Measurements from ENCODE around the gene NIPBL. TPM values are rescaled to one million over a fixed set of nuclear protein-coding genes. Genes with fewer than 3 reads are reported as not detected.

Gene NIPBL
- polyA plus RNA-seq, 1 of the 3 experiments (the other 2 are of a cell fraction) = 5.2 TPM

DNA sequence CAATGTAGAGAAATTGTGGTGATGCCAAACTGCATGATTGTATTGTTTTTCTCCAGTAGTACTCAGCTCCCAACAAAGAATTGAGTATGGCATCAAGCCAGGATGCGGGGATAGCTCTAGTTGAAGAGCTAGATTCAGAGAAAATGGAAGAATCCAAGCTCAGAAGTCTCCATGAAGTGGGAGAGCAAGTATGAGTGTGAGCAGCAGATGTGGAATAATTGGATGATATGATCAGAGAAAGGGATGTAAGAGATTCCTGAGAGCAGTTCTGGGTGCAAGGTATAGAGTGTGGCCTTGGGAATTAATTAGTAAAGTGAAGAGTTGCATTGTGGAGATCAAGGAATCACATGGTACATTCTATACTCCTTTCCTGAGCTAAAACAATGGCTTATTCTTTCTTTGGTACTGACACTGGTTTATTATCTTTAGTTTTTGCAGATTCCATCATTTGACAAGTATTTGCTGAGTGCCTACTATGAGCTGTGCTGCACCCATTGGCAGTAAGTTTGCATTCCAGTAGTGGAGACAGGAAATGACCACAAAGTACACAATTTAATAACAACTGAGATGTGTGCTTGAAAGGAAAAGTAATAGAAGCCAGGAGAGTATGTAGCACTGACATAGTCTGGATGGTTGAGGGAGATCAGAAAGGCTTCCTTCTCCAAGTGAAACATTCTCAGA, 195.5 kb downstream of the NIPBL start:
- Histone ChIP-seq H3K36me3 (replicated peaks in 1 of 2; ENCODE audit: control insufficient read depth in 1 of 2, insufficient read depth in 2 of 2, low read length in 1 of 2) (peaks cover 3 to 8% of the 10 kb centered on the region in 2 experiments), H2AFZ (ENCODE audit: low read depth) (peak overlapping the region; percentile 31; the same call in 1 of the 2 replicates), H3K27ac (ENCODE audit: low read depth in 2 of 2, low read length in 1 of 2) (peak overlapping the region in 1 of 2 experiments; percentile 80; a peak in 2 of 4 replicates), H3K9me2 (no peaks in the 10 kb centered on the region), H3K9ac (peak overlapping the region; percentile 46), H3K9me3 (no peaks in the 10 kb centered on the region), H4K20me1 (ENCODE audit: insufficient read depth) (no peaks in the 10 kb centered on the region), H3K4me2 (peak overlapping the region; percentile 69), H3K27me3 (ENCODE audit: insufficient read depth) (no peaks in the 10 kb centered on the region), H3K4me3 (ENCODE audit: low read depth in 2 of 2, low read length in 1 of 2) (peak overlapping the region in 1 of 2 experiments; percentile 3; a peak in 1 of 4 replicates), H3K79me2 (ENCODE audit: insufficient read depth) (no peaks in the 10 kb centered on the region), H3F3A (replicated peaks; ENCODE audit: insufficient read depth) (peaks cover 24% of the 10 kb centered on the region), H3K4me1 (ENCODE audit: control insufficient read depth in 1 of 2, insufficient read depth in 2 of 2, low read depth in 1 of 2, low read length in 1 of 2) (peaks cover 0 to 7% of the 10 kb centered on the region in 2 experiments; a peak in 2 of 4 replicates)
- ChIA-PET POLR2A (no interaction called here), CTCF (interaction anchor here (1.1 kb wide), 1 partner anchor 19 kb away, joined by 5 read pairs; no protein-coding TSS in a partner anchor)
- DNase-seq = no peak
- TF ChIP-seq JUND (IDR thresholded peaks at IDR 0.05) (0 out of 2 replicates have a peak, but pooled peaks have one; percentile 7), NFIC (IDR thresholded peaks at IDR 0.05; ENCODE audit: borderline replicate concordance) (peak; percentile 31), FOSL2 (IDR thresholded peaks at IDR 0.05; ENCODE audit: borderline replicate concordance, low read depth) (peak; percentile 23; the same call in 1 of the 2 replicates), EP300 (IDR thresholded peaks at IDR 0.05; ENCODE audit: borderline replicate concordance in 1 of 2, low read depth in 1 of 2, low read length in 1 of 2) (peak in 1 of 2 experiments; percentile 50; a peak in 1 of 4 replicates), USF1 (IDR thresholded peaks at IDR 0.05; ENCODE audit: borderline replicate concordance, low read depth) (no peak), TEAD4 (IDR thresholded peaks at IDR 0.05; ENCODE audit: borderline replicate concordance, insufficient read depth) (peak; percentile 61; the same call in 1 of the 2 replicates), TAF1 (IDR thresholded peaks at IDR 0.05; ENCODE audit: borderline replicate concordance, low read depth, low read length) (no peak)
- TF ChIP-seq, protein P1, sequence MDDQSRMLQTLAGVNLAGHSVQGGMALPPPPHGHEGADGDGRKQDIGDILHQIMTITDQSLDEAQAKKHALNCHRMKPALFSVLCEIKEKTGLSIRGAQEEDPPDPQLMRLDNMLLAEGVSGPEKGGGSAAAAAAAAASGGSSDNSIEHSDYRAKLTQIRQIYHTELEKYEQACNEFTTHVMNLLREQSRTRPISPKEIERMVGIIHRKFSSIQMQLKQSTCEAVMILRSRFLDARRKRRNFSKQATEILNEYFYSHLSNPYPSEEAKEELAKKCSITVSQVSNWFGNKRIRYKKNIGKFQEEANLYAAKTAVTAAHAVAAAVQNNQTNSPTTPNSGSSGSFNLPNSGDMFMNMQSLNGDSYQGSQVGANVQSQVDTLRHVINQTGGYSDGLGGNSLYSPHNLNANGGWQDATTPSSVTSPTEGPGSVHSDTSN (IDR thresholded peaks at IDR 0.05) = peak; percentile 23; the same call in 1 of the 2 replicates
- 54% methylated on average over 1 of the region's 1 CpG for WGBS (ENCODE audit: low lambda C conversion rate)

GRCh38 chr5:37075399-37075950, 198.9 kb downstream of the NIPBL start:
- 93% methylated on average over 3 of the region's 3 CpGs for WGBS (ENCODE audit: low lambda C conversion rate)
- Histone ChIP-seq H3K9me2 (no peaks in the 10 kb centered on the region), H3F3A (replicated peaks; ENCODE audit: insufficient read depth) (peaks cover 24% of the 10 kb centered on the region), H3K9ac (no peak overlapping the region), H4K20me1 (ENCODE audit: insufficient read depth) (no peaks in the 10 kb centered on the region), H2AFZ (ENCODE audit: low read depth) (no peak overlapping the region), H3K4me1 (ENCODE audit: control insufficient read depth in 1 of 2, insufficient read depth in 2 of 2, low read depth in 1 of 2, low read length in 1 of 2) (peaks cover 0 to 7% of the 10 kb centered on the region in 2 experiments; a peak in 2 of 4 replicates), H3K4me2 (no peak overlapping the region), H3K27me3 (ENCODE audit: insufficient read depth) (no peaks in the 10 kb centered on the region), H3K9me3 (no peaks in the 10 kb centered on the region), H3K79me2 (ENCODE audit: insufficient read depth) (no peaks in the 10 kb centered on the region), H3K36me3 (replicated peaks in 1 of 2; ENCODE audit: control insufficient read depth in 1 of 2, insufficient read depth in 2 of 2, low read length in 1 of 2) (peaks cover 4 to 20% of the 10 kb centered on the region in 2 experiments), H3K27ac (ENCODE audit: low read depth in 2 of 2, low read length in 1 of 2) (no peak overlapping the region), H3K4me3 (ENCODE audit: low read depth in 2 of 2, low read length in 1 of 2) (no peak overlapping the region)
- ChIA-PET POLR2A (no interaction called here), CTCF (no interaction called here)
- TF ChIP-seq EZH2phosphoT487 (IDR thresholded peaks at IDR 0.05; ENCODE audit: borderline replicate concordance, low read depth) = no peak
- TF ChIP-seq RXRA (IDR thresholded peaks at IDR 0.05; ENCODE audit: borderline replicate concordance, low read depth) = no peak
- TF ChIP-seq SIN3A (IDR thresholded peaks at IDR 0.05; ENCODE audit: borderline replicate concordance, low read depth, low read length) = no peak
- TF ChIP-seq JUND (IDR thresholded peaks at IDR 0.05) = no peak
- no peak for TF ChIP-seq GABPA (IDR thresholded peaks at IDR 0.05; ENCODE audit: low read depth)
- TF ChIP-seq EP300 (IDR thresholded peaks at IDR 0.05; ENCODE audit: borderline replicate concordance in 1 of 2, low read depth in 1 of 2, low read length in 1 of 2) = no peak
- no peak for TF ChIP-seq USF2 (IDR thresholded peaks at IDR 0.05; ENCODE audit: borderline replicate concordance, low read depth, low read length)
- no peak for TF ChIP-seq FOSL2 (IDR thresholded peaks at IDR 0.05; ENCODE audit: borderline replicate concordance, low read depth)
- TF ChIP-seq, protein P2, sequence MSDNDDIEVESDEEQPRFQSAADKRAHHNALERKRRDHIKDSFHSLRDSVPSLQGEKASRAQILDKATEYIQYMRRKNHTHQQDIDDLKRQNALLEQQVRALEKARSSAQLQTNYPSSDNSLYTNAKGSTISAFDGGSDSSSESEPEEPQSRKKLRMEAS (IDR thresholded peaks at IDR 0.05; ENCODE audit: low read depth) = no peak
- TF ChIP-seq, protein P3, sequence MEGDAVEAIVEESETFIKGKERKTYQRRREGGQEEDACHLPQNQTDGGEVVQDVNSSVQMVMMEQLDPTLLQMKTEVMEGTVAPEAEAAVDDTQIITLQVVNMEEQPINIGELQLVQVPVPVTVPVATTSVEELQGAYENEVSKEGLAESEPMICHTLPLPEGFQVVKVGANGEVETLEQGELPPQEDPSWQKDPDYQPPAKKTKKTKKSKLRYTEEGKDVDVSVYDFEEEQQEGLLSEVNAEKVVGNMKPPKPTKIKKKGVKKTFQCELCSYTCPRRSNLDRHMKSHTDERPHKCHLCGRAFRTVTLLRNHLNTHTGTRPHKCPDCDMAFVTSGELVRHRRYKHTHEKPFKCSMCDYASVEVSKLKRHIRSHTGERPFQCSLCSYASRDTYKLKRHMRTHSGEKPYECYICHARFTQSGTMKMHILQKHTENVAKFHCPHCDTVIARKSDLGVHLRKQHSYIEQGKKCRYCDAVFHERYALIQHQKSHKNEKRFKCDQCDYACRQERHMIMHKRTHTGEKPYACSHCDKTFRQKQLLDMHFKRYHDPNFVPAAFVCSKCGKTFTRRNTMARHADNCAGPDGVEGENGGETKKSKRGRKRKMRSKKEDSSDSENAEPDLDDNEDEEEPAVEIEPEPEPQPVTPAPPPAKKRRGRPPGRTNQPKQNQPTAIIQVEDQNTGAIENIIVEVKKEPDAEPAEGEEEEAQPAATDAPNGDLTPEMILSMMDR (IDR thresholded peaks at IDR 0.05) = no peak
- no peak for TF ChIP-seq TEAD4 (IDR thresholded peaks at IDR 0.05; ENCODE audit: borderline replicate concordance, insufficient read depth)
- no peak for TF ChIP-seq RAD21 (IDR thresholded peaks at IDR 0.05; ENCODE audit: low read length)
- no peak for DNase-seq

Measured in SK-N-SH (cell line).